Large intestine (tissue), 3 donors: ENCODE measurements around the gene ICA1. TPM values are rescaled to one million over a fixed set of nuclear protein-coding genes. Genes with fewer than 3 reads are reported as not detected.

Experiments used
- DNase-seq, 2 donors: peaks; one replicate each; pipeline versions ENCODE4 v3.0.0 to v3.0.0-alpha.2; 2013
- H3K27ac ChIP-seq: one replicate; pipeline ENCODE4 v1.5.1; 2013; ENCODE audit warnings: low read length
- H3K27me3 ChIP-seq: 2 replicates; pipeline ENCODE4 v1.6.1; 2013; ENCODE audit warnings: low read length; ENCODE audit not compliant: control insufficient read depth, insufficient read depth
- H3K36me3 ChIP-seq: 2 replicates; pipeline ENCODE4 v1.6.1; 2013; ENCODE audit warnings: low read length; ENCODE audit not compliant: control insufficient read depth, insufficient read depth
- H3K4me1 ChIP-seq: one replicate; pipeline ENCODE4 v1.6.1; 2013; ENCODE audit warnings: low read length; ENCODE audit not compliant: control insufficient read depth, insufficient read depth
- H3K4me3 ChIP-seq: one replicate; pipeline ENCODE4 v1.5.1; 2013; ENCODE audit warnings: low read length
- H3K9me3 ChIP-seq: one replicate; pipeline ENCODE4 v1.6.1; 2013; ENCODE audit warnings: mild to moderate bottlenecking, low read depth, low read length, moderate library complexity; ENCODE audit not compliant: control insufficient read depth
- WGBS: methylation state at CpG from one replicate; pipeline ENCODE4 v1.1.5; 2013; ENCODE audit warnings: low lambda C conversion rate; ENCODE audit not compliant: insufficient coverage; 5-methylcytosine and 5-hydroxymethylcytosine counted together
- polyA plus RNA-seq: library from polyadenylated mRNA; unstranded; fragments of 120-200 nt; gene quantifications from one replicate; pipeline ENCODE4 v1.2.1, GENCODE V29; 2013

Gene ICA1
- polyA plus RNA-seq, 1 donor, result 51.6 TPM

DNA sequence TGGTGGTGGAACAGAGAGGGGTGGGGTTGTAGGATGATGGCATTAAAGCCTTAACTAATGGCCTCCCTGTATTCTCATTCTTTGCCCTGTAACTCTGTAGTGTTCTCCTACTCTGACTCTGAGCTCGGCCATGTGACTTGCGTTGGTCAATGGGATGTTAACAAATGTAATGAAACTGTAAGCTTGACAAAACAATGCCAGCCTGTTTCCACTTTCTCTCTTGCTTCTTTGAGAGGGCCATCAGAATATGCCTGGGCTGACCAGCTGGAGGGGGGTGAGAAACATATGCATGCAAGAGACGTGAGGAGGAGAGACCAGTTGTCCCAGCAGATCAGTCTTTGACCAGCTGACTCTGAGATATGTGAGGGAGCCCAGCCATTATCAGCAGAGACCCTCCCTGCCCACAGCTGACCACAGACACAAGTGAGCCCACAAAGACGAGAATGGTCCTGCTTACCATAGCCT lies 100.6 kb downstream of the ICA1 start:
- H3K9me3 ChIP-seq, result no peaks in the 10 kb centered on the region
- H3K4me3 ChIP-seq, result no peak overlapping the region
- H3K36me3 ChIP-seq, result no peaks in the 10 kb centered on the region
- WGBS, result no CpG with 5 or more reads among the region's 4 CpGs
- no peak for DNase-seq
- H3K4me1 ChIP-seq, result no peaks in the 10 kb centered on the region
- H3K27ac ChIP-seq, result no peak overlapping the region
- no peaks in the 10 kb centered on the region for H3K27me3 ChIP-seq

DNA sequence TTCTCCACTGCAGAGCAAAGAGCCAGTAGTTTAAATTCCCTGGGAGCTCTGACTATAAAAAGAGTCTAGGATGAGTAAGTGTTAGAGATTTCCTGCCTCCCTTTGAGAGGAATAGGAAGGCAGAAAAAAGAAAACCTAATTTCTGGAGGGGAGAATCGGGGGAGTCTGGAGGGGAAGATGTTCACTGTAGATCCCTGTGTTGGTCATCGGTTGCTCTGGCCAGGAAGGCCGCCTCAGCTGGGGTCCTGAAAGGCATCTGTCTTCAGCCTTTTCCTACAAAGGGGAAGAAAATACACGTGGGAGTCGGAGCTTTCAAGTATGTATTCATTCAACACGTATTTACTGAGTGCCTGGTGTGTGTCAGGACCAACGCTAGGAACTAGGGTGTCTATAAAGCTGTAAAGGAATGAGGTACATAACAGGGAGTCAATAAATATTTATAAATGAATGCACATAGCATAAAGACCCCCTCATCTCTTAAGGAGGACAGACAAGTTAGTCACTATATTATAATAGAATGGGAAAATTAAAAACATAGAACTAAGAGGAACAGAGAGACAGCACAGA lies 101.1 kb downstream of the ICA1 start:
- Histone ChIP-seq H3K27me3 (no peaks in the 10 kb centered on the region), H3K36me3 (peaks cover 5% of the 10 kb centered on the region), H3K27ac (no peak overlapping the region), H3K4me3 (no peak overlapping the region), H3K9me3 (no peaks in the 10 kb centered on the region), H3K4me1 (no peaks in the 10 kb centered on the region)
- no peak for DNase-seq
- WGBS, result 90% methylated on average over 2 of the region's 7 CpGs

- no peak for DNase-seq
- Histone ChIP-seq H3K4me1 (no peaks in the 10 kb centered on the region), H3K27ac (no peak overlapping the region), H3K4me3 (no peak overlapping the region), H3K27me3 (no peaks in the 10 kb centered on the region), H3K36me3 (peaks cover 8% of the 10 kb centered on the region), H3K9me3 (no peaks in the 10 kb centered on the region)
- WGBS, result no CpG with 5 or more reads among the region's 3 CpGs
Measured at GRCh38 chr7:8160250-8160649, 101.7 kb downstream of the ICA1 start.

- no peaks in the 10 kb centered on the region for H3K9me3 ChIP-seq
- H3K4me1 ChIP-seq, result no peaks in the 10 kb centered on the region
- no peaks in the 10 kb centered on the region for H3K27me3 ChIP-seq
- no peak overlapping the region for H3K4me3 ChIP-seq
- DNase-seq, result no peak
- H3K27ac ChIP-seq, result no peak overlapping the region
- WGBS, result no CpG with 5 or more reads among the region's 2 CpGs
- peaks cover 8% of the 10 kb centered on the region for H3K36me3 ChIP-seq
Measured at GRCh38 chr7:8159595-8159994, 102.4 kb downstream of the ICA1 start.

DNA sequence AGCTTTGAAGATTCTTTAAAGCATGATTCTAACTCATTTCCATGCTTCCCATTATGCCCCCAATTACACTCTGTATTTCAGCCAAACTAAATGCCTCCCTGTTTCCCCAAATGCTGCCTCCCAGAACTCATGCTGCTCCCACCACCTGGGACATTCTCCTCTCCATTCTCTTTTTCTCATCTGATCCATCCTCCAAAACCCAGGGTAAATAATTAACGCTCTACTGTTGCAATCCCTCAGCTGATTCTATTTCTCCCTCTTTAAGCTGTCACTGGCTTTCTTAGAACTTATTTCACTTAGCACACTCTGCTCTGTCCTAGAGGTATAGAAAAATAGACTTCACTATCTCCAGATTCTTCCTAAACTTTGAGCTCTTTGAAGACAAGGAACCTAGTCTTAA lies 104.7 kb downstream of the ICA1 start:
- no peak overlapping the region for H3K27ac ChIP-seq
- no peak for DNase-seq
- no peaks in the 10 kb centered on the region for H3K9me3 ChIP-seq
- H3K27me3 ChIP-seq, result no peaks in the 10 kb centered on the region
- no peaks in the 10 kb centered on the region for H3K4me1 ChIP-seq
- no peak overlapping the region for H3K4me3 ChIP-seq
- peaks cover 8% of the 10 kb centered on the region for H3K36me3 ChIP-seq
- WGBS, result no CpG with 5 or more reads among the region's 1 CpG

DNA sequence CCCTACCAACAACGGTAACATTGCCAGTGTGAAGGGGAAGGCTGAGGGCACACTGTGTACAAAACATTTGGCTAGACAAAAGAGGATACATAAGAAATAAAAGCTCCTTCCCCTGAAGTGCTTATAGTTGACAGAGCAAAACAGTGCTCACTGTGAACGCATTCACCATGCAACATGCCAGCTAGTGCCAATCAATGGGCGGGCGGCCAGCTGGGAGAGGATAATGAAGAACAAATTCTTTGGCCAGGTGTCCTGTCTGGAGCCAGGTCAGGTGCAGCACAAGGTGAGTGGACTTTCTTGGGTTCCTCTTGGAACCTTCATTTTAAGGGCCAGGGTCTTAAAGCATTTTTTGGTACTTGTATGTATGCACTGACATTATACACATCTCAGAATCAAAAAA lies 106.1 kb downstream of the ICA1 start:
- WGBS, result no CpG with 5 or more reads among the region's 4 CpGs
- no peaks in the 10 kb centered on the region for H3K4me1 ChIP-seq
- no peak overlapping the region for H3K4me3 ChIP-seq
- H3K27ac ChIP-seq, result no peak overlapping the region
- no peak for DNase-seq
- peaks cover 8% of the 10 kb centered on the region for H3K36me3 ChIP-seq
- H3K9me3 ChIP-seq, result no peaks in the 10 kb centered on the region
- H3K27me3 ChIP-seq, result no peaks in the 10 kb centered on the region

DNA sequence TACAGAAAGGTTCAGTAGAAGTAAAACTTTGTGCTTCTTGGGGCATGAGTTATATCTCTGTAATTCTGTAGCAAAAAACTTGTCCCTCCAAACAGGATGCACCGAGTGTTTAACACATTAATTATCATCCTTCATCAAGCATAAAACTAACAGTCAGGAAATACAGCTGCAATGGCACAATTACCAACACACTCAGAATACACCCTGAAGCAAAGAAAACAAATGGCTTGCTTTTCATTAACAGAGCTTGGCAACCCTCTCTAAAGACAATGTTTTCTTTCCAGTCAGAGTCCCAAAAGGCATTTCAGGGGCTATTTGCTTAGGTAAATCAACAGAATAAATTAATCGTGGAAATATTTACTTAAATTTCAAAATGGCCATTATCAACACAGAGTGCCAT lies 107.7 kb downstream of the ICA1 start:
- no CpG with 5 or more reads among the region's 2 CpGs for WGBS
- no peaks in the 10 kb centered on the region for H3K4me1 ChIP-seq
- no peak for DNase-seq
- no peak overlapping the region for H3K4me3 ChIP-seq
- H3K36me3 ChIP-seq, result peaks cover 8% of the 10 kb centered on the region
- H3K27me3 ChIP-seq, result no peaks in the 10 kb centered on the region
- no peak overlapping the region for H3K27ac ChIP-seq
- no peaks in the 10 kb centered on the region for H3K9me3 ChIP-seq

GRCh38 chr7:8152489-8153192 lies 109.3 kb downstream of the ICA1 start:
- Histone ChIP-seq H3K4me3 (no peak overlapping the region), H3K9me3 (no peaks in the 10 kb centered on the region), H3K36me3 (peaks cover 8% of the 10 kb centered on the region), H3K27me3 (no peaks in the 10 kb centered on the region), H3K4me1 (no peaks in the 10 kb centered on the region), H3K27ac (no peak overlapping the region)
- no peak for DNase-seq
- no CpG with 5 or more reads among the region's 4 CpGs for WGBS

DNA sequence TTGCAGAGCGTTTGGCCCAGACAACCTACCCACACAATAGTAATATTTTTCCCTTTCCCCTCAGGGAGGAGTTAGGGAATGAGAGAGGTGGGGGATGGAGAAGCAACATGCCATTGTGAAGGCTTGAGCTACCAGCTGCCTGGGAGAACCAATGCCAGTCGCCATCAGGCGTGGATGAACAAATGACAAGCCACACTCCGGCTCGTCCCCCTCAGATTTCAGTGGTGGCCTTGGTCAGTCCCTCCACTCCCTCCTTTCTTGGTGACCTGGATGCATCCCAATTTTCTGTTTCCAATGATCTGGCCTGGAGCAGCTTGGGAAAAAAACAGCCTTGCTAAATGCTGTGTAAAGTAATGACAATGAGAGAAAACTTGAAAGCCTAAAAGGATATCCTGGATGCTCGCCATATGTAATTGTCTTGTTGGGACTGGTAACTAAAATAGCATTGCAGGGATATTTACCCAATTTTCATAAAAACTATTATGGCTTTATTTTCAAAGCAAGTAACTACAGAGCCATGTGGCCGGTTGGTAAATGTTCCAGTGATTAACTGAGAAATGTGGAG lies 110.7 kb downstream of the ICA1 start:
- H3K4me1 ChIP-seq, result no peaks in the 10 kb centered on the region
- DNase-seq, result no peak
- no peak overlapping the region for H3K27ac ChIP-seq
- 100% methylated on average over 1 of the region's 7 CpGs for WGBS
- peaks cover 7% of the 10 kb centered on the region for H3K36me3 ChIP-seq
- no peak overlapping the region for H3K4me3 ChIP-seq
- no peaks in the 10 kb centered on the region for H3K27me3 ChIP-seq
- no peaks in the 10 kb centered on the region for H3K9me3 ChIP-seq

- no peak overlapping the region for H3K27ac ChIP-seq
- no peak for DNase-seq
- no peaks in the 10 kb centered on the region for H3K27me3 ChIP-seq
- H3K36me3 ChIP-seq, result no peaks in the 10 kb centered on the region
- no peaks in the 10 kb centered on the region for H3K4me1 ChIP-seq
- no peak overlapping the region for H3K4me3 ChIP-seq
- WGBS, result no CpG with 5 or more reads among the region's 4 CpGs
- no peaks in the 10 kb centered on the region for H3K9me3 ChIP-seq
Measured at GRCh38 chr7:8149222-8149621, 112.7 kb downstream of the ICA1 start.
